HCT116 (cell line): Measurements from ENCODE around the gene MAGEA4. TPM values are rescaled to one million over a fixed set of nuclear protein-coding genes. Genes with fewer than 3 reads are reported as not detected.

ENCODE experiments used
- ATAC-seq: fragments of 200-7000 bp; cut with Tn5 transposase; 2 replicates; pipeline ENCODE4 v1.9.1; 2020; ENCODE audit warnings: mild to moderate bottlenecking, moderate library complexity
- BruUV-seq: library from RNA; stranded (reverse); fragments of 400-500 nt; replicated peaks from 2 replicates; lab custom pipeline; 2021; lab: Mats Ljungman, UMichigan
- CTCF ChIA-PET: fragments of 300-600 bp; sonication (Branson Sonifier 250); formaldehyde crosslinking; loops from one replicate; lab custom pipeline; 2021; ENCODE audit warnings: antibody characterized with exemption; lab: Charles Lee
- POLR2A ChIA-PET: fragments of 300-600, 350-600 bp; sonication (Branson Sonifier 250); formaldehyde crosslinking; loops from one replicate; lab custom pipeline; 2021; ENCODE audit warnings: antibody characterized with exemption; lab: Charles Lee
- RAD21 ChIA-PET, 2 experiments: fragments of 300-600 bp; sonication (Branson Sonifier 250); formaldehyde crosslinking; loops; one replicate each; lab custom pipeline; 2023; ENCODE audit warnings: low total read pairs in 2 of 2; ENCODE audit not compliant: uncharacterized antibody in 2 of 2, unreplicated experiment in 2 of 2, low non-redundant PET in 1 of 2; lab: Charles Lee
- DNase-seq: peaks from one replicate; pipeline ENCODE4 v3.0.0-alpha.2; 2010; ENCODE audit warnings: low read depth, low spot score
- H2AFZ ChIP-seq: fragments of 200-600 bp; shearing (Covaris generic), sonication (generic); 2 replicates; pipeline ENCODE4 v1.6.1; 2017; ENCODE audit warnings: low read depth, mixed run types, mixed read lengths, antibody characterized with exemption, low read length; ENCODE audit not compliant: poor library complexity, severe bottlenecking
- H3K27ac ChIP-seq: 2 replicates; pipeline ENCODE4 v1.5.1; 2012; ENCODE audit warnings: low read depth, low read length
- H3K27me3 ChIP-seq: fragments of 200-600 bp; sonication (generic); 2 replicates; pipeline ENCODE4 v1.6.1; 2016; ENCODE audit warnings: mixed run types, low read length, mixed read lengths; ENCODE audit not compliant: insufficient read depth
- H3K36me3 ChIP-seq, 2 experiments: fragments of 200-500 bp in 1 of 2; fragments of 200-600 bp in 1 of 2; sonication (Bioruptor generic) in 1 of 2; sonication (generic) in 1 of 2; 2 replicates each; pipeline versions ENCODE4 v1.5.1 to v1.6.1; 2014 to 2016; ENCODE audit warnings: low read length in 2 of 2, inconsistent platforms in 1 of 2, mixed read lengths in 1 of 2, mixed run types in 1 of 2; ENCODE audit not compliant: insufficient read depth in 2 of 2, control insufficient read depth in 1 of 2
- H3K4me1 ChIP-seq, 2 experiments: fragments of 200-600 bp in 1 of 2; sonication (generic) in 1 of 2; 2 replicates each; pipeline versions ENCODE4 v1.5.1 to v1.6.1; 2012 to 2017; ENCODE audit warnings: low read length in 2 of 2, inconsistent platforms in 1 of 2, mild to moderate bottlenecking in 1 of 2, mixed read lengths in 1 of 2, mixed run types in 1 of 2, moderate library complexity in 1 of 2; ENCODE audit not compliant: insufficient read depth in 2 of 2, control insufficient read depth in 1 of 2
- H3K4me2 ChIP-seq: fragments of 200-600 bp; sonication (generic); 2 replicates; pipeline ENCODE4 v1.6.1; 2017; ENCODE audit warnings: mixed run types, low read length, mixed read lengths
- H3K4me3 ChIP-seq, 2 experiments: fragments of 200-600 bp in 1 of 2; sonication (generic) in 1 of 2; replicated peaks in 1 of 2; 2 replicates each; pipeline ENCODE4 v1.5.1; 2011 to 2016; ENCODE audit warnings: low read length in 2 of 2, control low read depth in 1 of 2, low read depth in 1 of 2, mild to moderate bottlenecking in 1 of 2, mixed read lengths in 1 of 2, mixed run types in 1 of 2
- H3K79me2 ChIP-seq: fragments of 200-600 bp; sonication (generic); 2 replicates; pipeline ENCODE4 v1.6.1; 2017; ENCODE audit warnings: mild to moderate bottlenecking, mixed run types, low read length, moderate library complexity, mixed read lengths; ENCODE audit not compliant: insufficient read depth
- H3K9ac ChIP-seq: fragments of 200-600 bp; sonication (generic); 2 replicates; pipeline ENCODE4 v1.6.1; 2016; ENCODE audit warnings: low read length, mixed read lengths
- H3K9me2 ChIP-seq: fragments of 200-600 bp; sonication (generic), shearing (Covaris generic); 2 replicates; pipeline ENCODE4 v1.6.1; 2017; ENCODE audit warnings: mixed run types, mild to moderate bottlenecking, moderate library complexity; ENCODE audit not compliant: insufficient read depth
- H3K9me3 ChIP-seq, 2 experiments: fragments of 200-500 bp in 1 of 2; fragments of 200-600 bp in 1 of 2; sonication (Bioruptor generic) in 1 of 2; sonication (generic) in 1 of 2; 2 replicates each; pipeline ENCODE4 v1.6.1; 2014 to 2017; ENCODE audit warnings: low read length in 2 of 2, mixed read lengths in 2 of 2, inconsistent platforms in 1 of 2, low read depth in 1 of 2, mild to moderate bottlenecking in 1 of 2, mixed run types in 1 of 2, moderate library complexity in 1 of 2; ENCODE audit not compliant: control insufficient read depth in 1 of 2, insufficient read depth in 1 of 2
- H4K20me1 ChIP-seq: fragments of 200-600 bp; sonication (generic), shearing (Covaris generic); 2 replicates; pipeline ENCODE4 v1.6.1; 2017; ENCODE audit warnings: mixed run types, mild to moderate bottlenecking, moderate library complexity; ENCODE audit not compliant: insufficient read depth
- ATF3 ChIP-seq: IDR thresholded peaks from 2 replicates; pipeline ENCODE4 v1.6.1; 2012
- CBX3 ChIP-seq: IDR thresholded peaks from 2 replicates; pipeline ENCODE4 v1.6.1; 2012; ENCODE audit warnings: low read depth
- CEBPB ChIP-seq: IDR thresholded peaks from 2 replicates; pipeline ENCODE4 v1.6.1; 2012; ENCODE audit warnings: low read depth
- CTCF ChIP-seq, 3 experiments: fragments of 200-600 bp in 1 of 3; sonication (generic) in 1 of 3; IDR thresholded peaks in 2 of 3; conservative IDR thresholded peaks in 1 of 3; 2 replicates each; pipeline ENCODE4 v1.5.1; 2012 to 2017; ENCODE audit warnings: low read depth in 2 of 3, low read length in 2 of 3, antibody characterized with exemption in 1 of 3, borderline replicate concordance in 1 of 3, control low read depth in 1 of 3, mild to moderate bottlenecking in 1 of 3, mixed read lengths in 1 of 3, mixed run types in 1 of 3, moderate library complexity in 1 of 3; ENCODE audit not compliant: insufficient read depth in 1 of 3
- EGR1 ChIP-seq: IDR thresholded peaks from 2 replicates; pipeline ENCODE4 v1.6.1; 2012; ENCODE audit warnings: low read depth
- ELF1 ChIP-seq: IDR thresholded peaks from 2 replicates; pipeline ENCODE4 v1.6.1; 2012; ENCODE audit warnings: low read depth, borderline replicate concordance
- EZH2 ChIP-seq: fragments of 200-600 bp; sonication (generic); IDR thresholded peaks from 2 replicates; pipeline ENCODE4 v1.6.1; 2017; ENCODE audit warnings: antibody characterized with exemption, mixed run types
- EZH2phosphoT487 ChIP-seq: fragments of 200-600 bp; IDR thresholded peaks from 2 replicates; pipeline ENCODE4 v1.6.1; 2018; ENCODE audit warnings: antibody characterized with exemption, borderline replicate concordance
- FOSL1 ChIP-seq: IDR thresholded peaks from 2 replicates; pipeline ENCODE4 v1.6.1; 2012; ENCODE audit warnings: low read depth
- JUND ChIP-seq: IDR thresholded peaks from 2 replicates; pipeline ENCODE4 v1.6.1; 2012
- MAX ChIP-seq: IDR thresholded peaks from 2 replicates; pipeline ENCODE4 v1.6.1; 2012
- POLR2A ChIP-seq: IDR thresholded peaks from 2 replicates; pipeline ENCODE4 v1.7.0; 2011; ENCODE audit warnings: borderline replicate concordance; ENCODE audit not compliant: insufficient read depth, insufficient read length; ENCODE audit errors: extremely low read depth
- REST ChIP-seq: IDR thresholded peaks from 2 replicates; pipeline ENCODE4 v1.6.1; 2012; ENCODE audit warnings: low read depth
- SIN3A ChIP-seq: IDR thresholded peaks from 2 replicates; pipeline ENCODE4 v1.6.1; 2012; ENCODE audit warnings: low read depth
- SP1 ChIP-seq: IDR thresholded peaks from 2 replicates; pipeline ENCODE4 v1.6.1; 2012; ENCODE audit warnings: low read depth
- SRF ChIP-seq: IDR thresholded peaks from 2 replicates; pipeline ENCODE4 v1.6.1; 2012; ENCODE audit warnings: low read depth
- YY1 ChIP-seq: IDR thresholded peaks from 2 replicates; pipeline ENCODE4 v1.6.1; 2011; ENCODE audit warnings: low read length, low read depth, moderate library complexity, mild to moderate bottlenecking; ENCODE audit not compliant: insufficient replicate concordance; ENCODE audit errors: extremely low read depth
- ZBTB33 ChIP-seq: IDR thresholded peaks from 2 replicates; pipeline ENCODE4 v1.6.1; 2011; ENCODE audit warnings: mild to moderate bottlenecking, low read length, moderate library complexity; ENCODE audit not compliant: insufficient replicate concordance; ENCODE audit errors: extremely low read depth
- ZFX ChIP-seq: fragments of 450-650 bp; IDR thresholded peaks from 2 replicates; pipeline ENCODE4 v1.6.1; 2017
- ZNF274 ChIP-seq: fragments of 200-500 bp; sonication (Bioruptor generic); IDR thresholded peaks from 2 replicates; pipeline ENCODE4 v1.6.1; 2014; ENCODE audit warnings: mild to moderate bottlenecking, low read depth, low read length, inconsistent platforms
- intact Hi-C: fragments of 100-400 bp; cut with micrococcal nuclease; formaldehyde crosslinking; loops from 2 replicates; pipeline ENCODE4 v1.10.0; 2022
- total RNA-seq: library from RNA; stranded (reverse); gene quantifications from one replicate; pipeline ENCODE4 v1.2.1, GENCODE V29; 2021; ENCODE audit not compliant: unreplicated experiment

MAGEA4 gene
- total RNA-seq, 1 experiment from 2014 or later: not detected

GRCh38 chrX:151871244-151871643, 41.4 kb upstream of the MAGEA4 start:
- no peak overlapping the region for H2AFZ ChIP-seq
- H3K4me3 ChIP-seq: peak overlapping the region in 1 of 2 experiments; percentile 12; a peak in 1 of 4 replicates
- POLR2A ChIA-PET: no interaction called here
- H3K36me3 ChIP-seq: no peaks in the 10 kb centered on the region
- peak; percentile 80 for ATAC-seq
- intact Hi-C loops: no loop called here
- H3K4me1 ChIP-seq: peaks cover 0 to 21% of the 10 kb centered on the region in 2 experiments; a peak in 2 of 4 replicates
- H3K27me3 ChIP-seq: no peaks in the 10 kb centered on the region; the same call in 1 of the 2 replicates
- no peaks in the 10 kb centered on the region for H3K9me3 ChIP-seq
- peak; percentile 38 for DNase-seq
- no peaks in the 10 kb centered on the region for H3K9me2 ChIP-seq
- CTCF ChIA-PET: interaction anchor here (0.7 kb wide), 1 partner anchor 71 kb away, joined by 3 read pairs; no protein-coding TSS in a partner anchor
- H4K20me1 ChIP-seq: no peaks in the 10 kb centered on the region
- BruUV-seq: no TSS peak
- no peak for TF ChIP-seq ZNF274
- TF ChIP-seq SRF: no peak
- TF ChIP-seq ZFX: no peak
- peak; percentile 70 for TF ChIP-seq CEBPB
- TF ChIP-seq CTCF (IDR thresholded peaks at IDR 0.05 in 2 of 3, conservative IDR thresholded peaks at IDR 0.05 in 1 of 3; ENCODE audit: borderline replicate concordance in 1 of 3, insufficient read depth in 1 of 3, low read depth in 2 of 3, low read length in 2 of 3): no peak
- no peak for TF ChIP-seq SIN3A
- TF ChIP-seq FOSL1: peak; percentile 52
- no peak for TF ChIP-seq ELF1
- peak; percentile 53 for TF ChIP-seq JUND
- no peak for TF ChIP-seq REST
- no peak for TF ChIP-seq EGR1
- TF ChIP-seq MAX: no peak
- TF ChIP-seq EZH2: no peak
- no peak for TF ChIP-seq ATF3
- no peak for TF ChIP-seq EZH2phosphoT487
- no peak for TF ChIP-seq ZBTB33
- TF ChIP-seq CBX3: no peak
- no peak for TF ChIP-seq YY1
- TF ChIP-seq SP1: peak; percentile 31
- TF ChIP-seq POLR2A: no peak
- RAD21 ChIA-PET: no interaction called here
- no peaks in the 10 kb centered on the region for H3K79me2 ChIP-seq
- H3K9ac ChIP-seq: no peak overlapping the region
- peak overlapping the region; percentile 48 for H3K4me2 ChIP-seq
- H3K27ac ChIP-seq: no peak overlapping the region
